Gastrocnemius medialis (tissue), 4 donors: ENCODE results near the gene FAM131C. TPM values are rescaled to one million over a fixed set of nuclear protein-coding genes. Genes with fewer than 3 reads are reported as not detected.

Experiments used
- ATAC-seq, 2 donors: fragments of 150-250 bp; one replicate each; pipeline ENCODE4 v1.9.1; 2016
- DNase-seq, 2 donors: peaks; one replicate each; pipeline ENCODE4 v3.0.0-alpha.2; 2019
- H3K27ac ChIP-seq, 4 donors: fragments of 200-600 bp; sonication (generic); 1 replicate in 1 of 4; 2 replicates in 3 of 4; pipeline ENCODE4 v1.5.1; 2016 to 2018; ENCODE audit warnings: mild to moderate bottlenecking in 2 of 4, moderate library complexity in 1 of 4
- H3K27me3 ChIP-seq, 3 donors: fragments of 200-600 bp; sonication (generic) in 2 of 3; 1 replicate in 1 of 3; 2 replicates in 2 of 3; pipeline versions ENCODE4 v1.5.1 to v1.6.0; 2016 to 2019; ENCODE audit warnings: mild to moderate bottlenecking in 1 of 3, moderate library complexity in 1 of 3
- H3K36me3 ChIP-seq, 2 donors: fragments of 200-600 bp; sonication (generic) in 1 of 2; one replicate each; pipeline ENCODE4 v1.5.1; 2017 to 2018
- H3K4me1 ChIP-seq, 2 donors: fragments of 200-600 bp; sonication (generic) in 1 of 2; one replicate each; pipeline ENCODE4 v1.5.1; 2016 to 2017; ENCODE audit warnings: mild to moderate bottlenecking in 2 of 2
- H3K4me3 ChIP-seq, 4 donors: fragments of 200-600 bp; sonication (generic) in 3 of 4; 1 replicate in 1 of 4; 2 replicates in 3 of 4; pipeline ENCODE4 v1.5.1; 2016 to 2019; ENCODE audit warnings: mild to moderate bottlenecking in 2 of 4
- H3K9me3 ChIP-seq, 3 donors: fragments of 200-600 bp; sonication (generic) in 2 of 3; 1 replicate in 1 of 3; 2 replicates in 2 of 3; pipeline ENCODE4 v1.5.1; 2016 to 2019
- POLR2A ChIP-seq, 2 donors: fragments of 450-650 bp; IDR thresholded peaks; one replicate each; pipeline ENCODE4 v1.6.1; 2017; ENCODE audit warnings: antibody characterized with exemption in 2 of 2, mild to moderate bottlenecking in 2 of 2, moderate library complexity in 2 of 2
- in situ Hi-C, 4 donors: fragments of 200-750 bp; cut with MboI; loops; one replicate each; pipeline versions ENCODE4 v1.15.0 to v1.8.0; 2017; ENCODE audit warnings: low sequenced_read_pairs in 4 of 4
- intact Hi-C: fragments of 100-400 bp; cut with DNase I; formaldehyde crosslinking; loops from one replicate; pipeline ENCODE4 v1.15.1; 2023; ENCODE audit warnings: low total_unique reads
- total RNA-seq, 4 donors: library from RNA; depleted of rRNA; stranded (reverse); fragments of >200 nt; gene quantifications; one replicate each; pipeline versions ENCODE4 v1.1.0 to v1.2.3, GENCODE V29; 2016
- TF ChIP-seq, protein P1 (sequence below), 5 experiments: fragments of 450-650 bp in 3 of 5; fragments of 200-600 bp in 2 of 5; sonication (generic) in 2 of 5; IDR thresholded peaks in 4 of 5; conservative IDR thresholded peaks in 1 of 5; 1 replicate in 4 of 5; 2 replicates in 1 of 5; pipeline ENCODE4 v1.5.1; 2016 to 2019; ENCODE audit warnings: antibody characterized with exemption in 5 of 5, mild to moderate bottlenecking in 3 of 5, moderate library complexity in 3 of 5

FAM131C gene
- total RNA-seq, 4 donors from 2014 or later = not detected

DNA sequence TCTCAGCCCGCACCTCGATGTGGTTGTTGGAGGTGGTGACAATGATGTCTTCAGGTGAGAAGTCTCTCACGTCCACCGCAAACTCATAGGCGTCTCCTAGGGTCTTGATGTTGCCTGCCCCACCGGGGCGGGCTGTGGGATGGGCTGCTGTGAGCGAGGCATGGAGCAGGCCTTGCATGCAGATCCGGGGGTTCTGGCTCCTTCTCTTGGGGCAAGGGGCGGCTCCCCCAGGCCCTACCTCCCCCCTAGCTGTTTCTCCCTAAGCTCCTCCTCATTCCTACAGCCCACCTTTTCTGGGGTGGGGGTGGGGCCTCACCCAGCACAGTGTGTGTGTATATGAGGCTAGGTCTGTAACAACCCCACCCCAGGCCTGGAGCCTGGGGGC lies 56.4 kb downstream of the FAM131C start:
- H3K9me3 ChIP-seq = no peaks in the 10 kb centered on the region
- ATAC-seq = no peak
- in situ Hi-C loops = no loop called here
- DNase-seq = no peak
- H3K4me1 ChIP-seq = peaks cover 47 to 64% of the 10 kb centered on the region in 2 donors
- H3K36me3 ChIP-seq = no peaks in the 10 kb centered on the region
- peak overlapping the region; percentile 68 to 82 (median 76) for H3K4me3 ChIP-seq
- no peaks in the 10 kb centered on the region for H3K27me3 ChIP-seq
- TF ChIP-seq, protein P1, sequence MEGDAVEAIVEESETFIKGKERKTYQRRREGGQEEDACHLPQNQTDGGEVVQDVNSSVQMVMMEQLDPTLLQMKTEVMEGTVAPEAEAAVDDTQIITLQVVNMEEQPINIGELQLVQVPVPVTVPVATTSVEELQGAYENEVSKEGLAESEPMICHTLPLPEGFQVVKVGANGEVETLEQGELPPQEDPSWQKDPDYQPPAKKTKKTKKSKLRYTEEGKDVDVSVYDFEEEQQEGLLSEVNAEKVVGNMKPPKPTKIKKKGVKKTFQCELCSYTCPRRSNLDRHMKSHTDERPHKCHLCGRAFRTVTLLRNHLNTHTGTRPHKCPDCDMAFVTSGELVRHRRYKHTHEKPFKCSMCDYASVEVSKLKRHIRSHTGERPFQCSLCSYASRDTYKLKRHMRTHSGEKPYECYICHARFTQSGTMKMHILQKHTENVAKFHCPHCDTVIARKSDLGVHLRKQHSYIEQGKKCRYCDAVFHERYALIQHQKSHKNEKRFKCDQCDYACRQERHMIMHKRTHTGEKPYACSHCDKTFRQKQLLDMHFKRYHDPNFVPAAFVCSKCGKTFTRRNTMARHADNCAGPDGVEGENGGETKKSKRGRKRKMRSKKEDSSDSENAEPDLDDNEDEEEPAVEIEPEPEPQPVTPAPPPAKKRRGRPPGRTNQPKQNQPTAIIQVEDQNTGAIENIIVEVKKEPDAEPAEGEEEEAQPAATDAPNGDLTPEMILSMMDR (IDR thresholded peaks at IDR 0.05 in 4 of 5, conservative IDR thresholded peaks at IDR 0.05 in 1 of 5) = no peak
- no peak for TF ChIP-seq POLR2A (IDR thresholded peaks at IDR 0.05)
- peak overlapping the region; percentile 97 to 100 (median 98) for H3K27ac ChIP-seq
- intact Hi-C loops = loop anchor here (5.0 to 10.0 kb wide), 3 partner anchors 302 to 1098 kb away; partner anchors contain the start of genes DDI2 and PADI2

DNA sequence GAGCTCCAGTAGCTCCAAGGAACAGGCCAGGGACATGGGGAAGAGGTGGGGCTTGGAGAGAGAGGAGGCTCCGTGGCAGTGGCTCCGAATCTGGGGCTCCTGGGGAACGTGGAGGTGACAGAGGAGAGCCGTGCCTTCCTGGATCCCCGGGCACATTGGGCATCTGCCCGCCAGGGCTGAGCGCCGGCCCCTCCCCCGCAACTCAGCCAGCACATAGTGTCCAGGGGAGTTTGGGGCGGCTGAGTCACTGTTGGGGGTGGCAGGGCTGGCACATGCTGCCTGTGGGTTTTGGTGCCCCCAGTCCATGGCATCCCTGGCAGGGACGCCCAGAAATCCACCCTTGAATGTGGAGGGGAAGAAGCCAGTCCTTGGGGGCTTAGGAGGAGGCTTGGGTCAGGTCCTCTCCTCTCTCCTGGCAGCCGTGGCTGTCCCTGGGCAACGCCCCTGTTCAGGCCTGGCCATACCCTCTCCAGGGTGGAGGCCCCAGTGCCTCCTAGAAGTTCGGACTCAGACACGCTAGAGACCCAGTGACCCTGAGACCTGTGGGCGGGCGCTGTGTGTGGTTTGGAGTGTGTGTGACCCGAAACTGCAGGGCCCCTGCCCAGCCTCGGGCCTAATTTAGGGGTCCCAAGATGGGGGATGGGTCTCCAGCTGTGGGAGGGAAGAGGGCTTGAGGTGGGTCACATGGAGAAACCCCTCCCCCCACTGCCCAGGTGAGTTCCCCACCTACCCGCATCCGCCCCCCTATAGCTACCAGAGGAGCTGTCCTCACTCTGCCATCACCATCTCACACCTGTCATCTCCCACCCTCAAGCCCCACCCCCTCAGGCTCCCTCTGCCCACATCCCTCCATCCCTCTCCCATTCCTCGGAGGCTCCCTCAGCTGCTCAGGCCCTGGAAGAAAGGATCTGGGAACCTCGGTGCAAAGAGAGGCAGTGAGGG lies 57.2 kb downstream of the FAM131C start:
- no peaks in the 10 kb centered on the region for H3K9me3 ChIP-seq
- no peaks in the 10 kb centered on the region for H3K36me3 ChIP-seq
- H3K27me3 ChIP-seq = no peaks in the 10 kb centered on the region
- peak; percentile 88 to 95 for DNase-seq
- H3K4me3 ChIP-seq = peak overlapping the region; percentile 68 to 82 (median 76)
- intact Hi-C loops (loop anchor here (5.0 to 10.0 kb wide), 3 partner anchors 301 to 1099 kb away; partner anchors contain the start of genes DDI2 and PADI2), in situ Hi-C loops (no loop called here)
- H3K27ac ChIP-seq = peak overlapping the region; percentile 97 to 100 (median 98)
- peaks cover 47 to 64% of the 10 kb centered on the region in 2 donors for H3K4me1 ChIP-seq
- ATAC-seq = peak; percentile 8 to 15
- TF ChIP-seq POLR2A (IDR thresholded peaks at IDR 0.05) = peak in 1 of 2 donors; percentile 86
- TF ChIP-seq, protein P1 (IDR thresholded peaks at IDR 0.05 in 4 of 5, conservative IDR thresholded peaks at IDR 0.05 in 1 of 5) = no peak

DNA sequence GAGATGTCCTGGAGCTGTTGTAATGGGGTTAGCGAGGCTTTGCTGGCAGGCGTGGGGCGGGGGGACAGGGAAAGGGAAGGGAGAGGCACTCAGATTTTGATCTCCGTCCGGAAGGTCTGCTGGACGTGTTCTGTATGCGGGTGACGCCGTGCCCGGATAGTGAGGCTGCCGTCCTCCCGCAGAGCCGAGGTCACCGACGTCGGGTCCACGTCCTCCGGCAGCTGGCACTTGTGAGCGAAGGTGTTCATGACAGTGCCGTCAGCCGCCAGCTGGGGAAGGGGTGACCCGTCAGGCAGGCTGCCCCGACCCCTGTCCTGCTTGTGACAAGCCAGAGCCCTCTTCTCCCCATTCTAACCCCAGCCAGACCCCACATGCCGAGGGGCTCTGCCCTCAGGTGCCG lies 58.0 kb downstream of the FAM131C start:
- TF ChIP-seq POLR2A (IDR thresholded peaks at IDR 0.05) = no peak
- TF ChIP-seq, protein P1 (IDR thresholded peaks at IDR 0.05 in 4 of 5, conservative IDR thresholded peaks at IDR 0.05 in 1 of 5) = no peak
- DNase-seq (peak in 1 of 2 donors; percentile 65), ATAC-seq (no peak)
- Histone ChIP-seq H3K4me1 (peaks cover 45 to 62% of the 10 kb centered on the region in 2 donors), H3K27me3 (no peaks in the 10 kb centered on the region), H3K36me3 (no peaks in the 10 kb centered on the region), H3K27ac (peak overlapping the region; percentile 97 to 100 (median 98)), H3K9me3 (no peaks in the 10 kb centered on the region), H3K4me3 (peak overlapping the region; percentile 68 to 82 (median 76))
- intact Hi-C loops = loop anchor here (5.0 to 10.0 kb wide), 3 partner anchors 301 to 1099 kb away; partner anchors contain the start of genes DDI2 and PADI2
- in situ Hi-C loops = no loop called here

DNA sequence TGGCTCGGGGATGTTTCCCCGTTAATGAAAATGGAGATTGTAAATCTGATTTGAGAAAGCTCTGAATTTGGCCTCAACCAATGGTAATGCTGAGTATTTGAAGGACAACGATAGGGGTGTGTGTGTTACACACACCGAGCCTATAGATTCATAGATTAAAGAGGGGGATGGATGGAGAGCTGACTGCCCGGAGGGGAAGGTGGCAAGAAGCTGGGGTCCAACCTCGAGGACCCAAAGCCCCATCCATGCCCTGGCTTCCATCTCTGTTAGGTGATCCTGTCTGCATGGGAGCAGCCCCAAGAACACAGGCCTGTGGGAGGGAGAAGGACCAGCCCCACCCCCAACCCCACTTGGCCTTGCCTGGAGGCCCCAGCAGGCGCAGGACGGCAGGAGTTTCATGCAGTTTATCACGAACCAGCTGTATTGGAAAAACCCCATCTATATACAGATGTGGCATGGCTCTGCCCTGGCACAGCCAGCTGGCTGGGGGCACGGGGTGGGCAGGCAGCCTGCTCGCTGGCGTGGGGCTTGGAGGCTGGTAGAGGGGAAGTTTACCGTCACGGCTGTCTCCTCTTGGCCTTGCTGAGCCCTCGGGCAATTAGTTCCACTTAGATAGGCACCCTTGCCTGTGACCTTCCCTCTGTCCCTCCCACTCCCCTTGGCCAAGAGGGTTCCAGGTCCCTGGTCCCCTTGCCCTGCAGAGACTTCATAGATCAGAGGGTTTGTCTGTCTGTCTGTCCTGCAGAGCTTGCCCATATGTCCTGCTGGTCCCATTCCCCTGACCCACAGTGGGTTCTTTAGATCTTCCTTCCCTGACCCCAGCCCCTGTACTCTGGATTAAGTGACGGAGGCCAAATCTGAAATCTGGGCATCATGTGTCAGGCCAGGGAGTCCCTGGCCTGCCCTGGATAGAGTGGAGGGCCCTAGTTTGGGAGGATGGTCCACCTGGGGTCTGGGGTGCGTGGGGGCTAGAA lies 58.7 kb downstream of the FAM131C start:
- Histone ChIP-seq H3K4me1 (peaks cover 38 to 55% of the 10 kb centered on the region in 2 donors), H3K27ac (peak overlapping the region; percentile 97 to 100 (median 98)), H3K4me3 (peak overlapping the region; percentile 68 to 82 (median 76)), H3K36me3 (no peaks in the 10 kb centered on the region), H3K27me3 (no peaks in the 10 kb centered on the region), H3K9me3 (no peaks in the 10 kb centered on the region)
- ATAC-seq = no peak
- intact Hi-C loops (loop anchor here (5.0 to 10.0 kb wide), 3 partner anchors 300 to 1100 kb away; partner anchors contain the start of genes DDI2 and PADI2), in situ Hi-C loops (no loop called here)
- DNase-seq = peak; percentile 77 to 87
- TF ChIP-seq, protein P1 (IDR thresholded peaks at IDR 0.05 in 4 of 5, conservative IDR thresholded peaks at IDR 0.05 in 1 of 5) = no peak
- peak in 1 of 2 donors; percentile 64 for TF ChIP-seq POLR2A (IDR thresholded peaks at IDR 0.05)
